Upper lobe of left lung (tissue), 6 donors: ENCODE data around the gene DNAH17. TPM values are rescaled to one million over a fixed set of nuclear protein-coding genes. Genes with fewer than 3 reads are reported as not detected.

Experiments used
- ATAC-seq, 2 donors: fragments of 200-7000 bp; cut with Tn5 transposase; one replicate each; pipeline ENCODE4 v1.9.1; 2022; ENCODE audit warnings: mild to moderate bottlenecking in 2 of 2, moderate library complexity in 2 of 2; ENCODE audit not compliant: low FRiP score in 2 of 2
- DNase-seq, 2 donors: peaks; one replicate each; pipeline ENCODE4 v3.0.0-alpha.2; 2019 to 2020
- H3K27ac ChIP-seq, 4 donors: fragments of 200-600 bp; sonication (generic); one replicate each; pipeline ENCODE4 v1.5.1; 2016 to 2019
- H3K27me3 ChIP-seq, 4 donors: fragments of 200-600 bp; sonication (generic); one replicate each; pipeline ENCODE4 v1.5.1; 2017 to 2019
- H3K36me3 ChIP-seq, 4 donors: fragments of 200-600 bp; sonication (generic); one replicate each; pipeline ENCODE4 v1.5.1; 2016 to 2019
- H3K4me1 ChIP-seq, 4 donors: fragments of 200-600 bp; sonication (generic); one replicate each; pipeline ENCODE4 v1.5.1; 2018 to 2019
- H3K4me3 ChIP-seq, 4 donors: fragments of 200-600 bp; sonication (generic); one replicate each; pipeline ENCODE4 v1.5.1; 2017 to 2019; ENCODE audit warnings: mild to moderate bottlenecking in 2 of 4, moderate library complexity in 1 of 4
- H3K9me3 ChIP-seq, 4 donors: fragments of 200-600 bp; sonication (generic); one replicate each; pipeline ENCODE4 v1.5.1; 2018 to 2019
- EP300 ChIP-seq, 4 donors: sonication (generic); formaldehyde crosslinking; IDR thresholded peaks; one replicate each; pipeline ENCODE4 v1.5.1; 2017; ENCODE audit warnings: antibody characterized with exemption in 4 of 4, control low read depth in 2 of 4
- POLR2A ChIP-seq, 4 donors: fragments of 450-650 bp; IDR thresholded peaks; one replicate each; pipeline ENCODE4 v1.5.1; 2016 to 2017; ENCODE audit warnings: antibody characterized with exemption in 4 of 4, mild to moderate bottlenecking in 2 of 4
- POLR2AphosphoS5 ChIP-seq, 2 donors: sonication (generic); formaldehyde crosslinking; IDR thresholded peaks; one replicate each; pipeline ENCODE4 v1.5.1; 2017; ENCODE audit warnings: antibody characterized with exemption in 2 of 2
- WGBS, 2 donors: methylation state at CpG; one replicate each; pipeline ENCODE4 v1.1.5; 2017 to 2018; 5-methylcytosine and 5-hydroxymethylcytosine counted together
- total RNA-seq, 6 donors: library from RNA; depleted of rRNA in 4 of 6; stranded (reverse); fragments of >200 nt in 4 of 6; gene quantifications; one replicate each; pipeline versions ENCODE4 v1.1.0 to v1.2.1, GENCODE V29; 2016 to 2021
- TF ChIP-seq, protein P1 (sequence below), 6 experiments: fragments of 450-650 bp in 4 of 6; fragments of 200-600 bp in 2 of 6; sonication (generic) in 2 of 6; IDR thresholded peaks; one replicate each; pipeline ENCODE4 v1.5.1; 2016 to 2019; ENCODE audit warnings: antibody characterized with exemption in 6 of 6
- donor health status: DM: no; HTN: no; CAD: no; lungs with moderate emphysema.
- donor health status: DM: no; HTN: yes; CAD: no; lungs with severe emphysema.

DNAH17 gene
- total RNA-seq, 6 donors from 2014 or later, result 2.0 to 21.0 (median 3.7) TPM

DNA sequence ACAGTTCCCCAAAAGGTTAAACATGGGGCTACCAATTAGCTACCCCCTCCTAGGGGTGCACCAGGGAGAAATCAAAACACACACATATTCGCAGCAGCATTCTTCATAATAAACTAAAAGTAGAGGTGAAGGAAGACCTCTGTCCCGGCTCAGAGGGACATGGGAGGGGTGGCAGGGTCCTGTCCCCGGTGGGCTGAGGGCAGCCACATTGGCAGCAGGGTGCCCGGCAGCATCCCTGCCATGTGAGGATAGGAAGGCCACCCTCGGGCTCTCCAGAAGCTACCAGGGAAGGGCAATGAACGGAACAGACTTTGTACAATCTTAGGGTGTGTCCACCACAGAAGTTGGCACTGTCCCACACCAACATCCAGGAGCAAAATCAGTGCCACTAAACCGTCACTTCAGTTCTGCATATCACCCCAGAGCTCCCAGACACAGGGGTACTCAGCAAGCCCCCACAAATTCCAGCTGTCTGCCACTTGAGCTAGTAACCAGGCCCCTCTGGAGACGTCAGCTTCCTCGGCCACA lies 3.1 kb upstream of the DNAH17 start:
- 68 to 76% methylated on average over 8 to 9 of the region's 9 CpGs for WGBS, 2 donors
- no peaks in the 10 kb centered on the region for H3K36me3 ChIP-seq
- TF ChIP-seq POLR2AphosphoS5 (IDR thresholded peaks at IDR 0.05), result no peak
- no peak for TF ChIP-seq EP300 (IDR thresholded peaks at IDR 0.05)
- TF ChIP-seq, protein P1, sequence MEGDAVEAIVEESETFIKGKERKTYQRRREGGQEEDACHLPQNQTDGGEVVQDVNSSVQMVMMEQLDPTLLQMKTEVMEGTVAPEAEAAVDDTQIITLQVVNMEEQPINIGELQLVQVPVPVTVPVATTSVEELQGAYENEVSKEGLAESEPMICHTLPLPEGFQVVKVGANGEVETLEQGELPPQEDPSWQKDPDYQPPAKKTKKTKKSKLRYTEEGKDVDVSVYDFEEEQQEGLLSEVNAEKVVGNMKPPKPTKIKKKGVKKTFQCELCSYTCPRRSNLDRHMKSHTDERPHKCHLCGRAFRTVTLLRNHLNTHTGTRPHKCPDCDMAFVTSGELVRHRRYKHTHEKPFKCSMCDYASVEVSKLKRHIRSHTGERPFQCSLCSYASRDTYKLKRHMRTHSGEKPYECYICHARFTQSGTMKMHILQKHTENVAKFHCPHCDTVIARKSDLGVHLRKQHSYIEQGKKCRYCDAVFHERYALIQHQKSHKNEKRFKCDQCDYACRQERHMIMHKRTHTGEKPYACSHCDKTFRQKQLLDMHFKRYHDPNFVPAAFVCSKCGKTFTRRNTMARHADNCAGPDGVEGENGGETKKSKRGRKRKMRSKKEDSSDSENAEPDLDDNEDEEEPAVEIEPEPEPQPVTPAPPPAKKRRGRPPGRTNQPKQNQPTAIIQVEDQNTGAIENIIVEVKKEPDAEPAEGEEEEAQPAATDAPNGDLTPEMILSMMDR (IDR thresholded peaks at IDR 0.05), result no peak
- TF ChIP-seq POLR2A (IDR thresholded peaks at IDR 0.05), result no peak
- no peaks in the 10 kb centered on the region for H3K9me3 ChIP-seq
- DNase-seq (no peak), ATAC-seq (peak in 1 of 2 donors; percentile 47)
- H3K4me1 ChIP-seq, result peaks cover 0 to 8% (median 0%) of the 10 kb centered on the region in 4 donors
- H3K4me3 ChIP-seq, result no peak overlapping the region
- H3K27ac ChIP-seq, result peak overlapping the region in 1 of 4 donors; percentile 4
- H3K27me3 ChIP-seq, result no peaks in the 10 kb centered on the region

GRCh38 chr17:78576389-78577112 lies 645 bp downstream of the DNAH17 start:
- H3K36me3 ChIP-seq, result no peaks in the 10 kb centered on the region
- no peak overlapping the region for H3K4me3 ChIP-seq
- H3K4me1 ChIP-seq, result peaks cover 0 to 8% (median 0%) of the 10 kb centered on the region in 4 donors
- ATAC-seq, result no peak
- no peaks in the 10 kb centered on the region for H3K9me3 ChIP-seq
- H3K27me3 ChIP-seq, result no peaks in the 10 kb centered on the region
- no peak for DNase-seq
- no peak overlapping the region for H3K27ac ChIP-seq
- TF ChIP-seq POLR2A (IDR thresholded peaks at IDR 0.05), result no peak
- WGBS, 2 donors, result 72 to 90% methylated on average over 10 to 21 of the region's 23 CpGs

DNA sequence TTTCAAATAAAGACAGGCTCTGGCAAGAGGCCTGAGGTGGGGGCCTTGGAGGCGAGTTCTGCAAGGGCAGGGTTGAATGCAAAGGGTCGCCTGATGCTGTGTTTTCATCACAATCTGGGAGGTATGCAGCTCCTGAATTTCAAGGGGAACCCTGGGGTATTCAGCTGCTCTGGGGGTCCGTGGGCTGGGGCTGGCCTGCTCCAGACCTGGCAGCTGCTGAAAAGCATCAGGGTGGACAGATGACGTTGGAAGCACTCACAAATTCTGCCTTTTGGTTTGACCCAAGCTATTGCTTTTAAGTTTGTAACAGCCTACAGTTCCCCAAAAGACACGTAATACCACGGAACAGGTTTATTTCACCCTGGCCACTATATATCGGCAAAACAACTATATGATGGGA lies 1.3 kb downstream of the DNAH17 start:
- Histone ChIP-seq H3K27ac (no peak overlapping the region), H3K9me3 (no peaks in the 10 kb centered on the region), H3K36me3 (no peaks in the 10 kb centered on the region), H3K27me3 (no peaks in the 10 kb centered on the region), H3K4me3 (no peak overlapping the region), H3K4me1 (peaks cover 0 to 6% (median 0%) of the 10 kb centered on the region in 4 donors)
- TF ChIP-seq POLR2A (IDR thresholded peaks at IDR 0.05) (no peak), POLR2AphosphoS5 (IDR thresholded peaks at IDR 0.05) (no peak), EP300 (IDR thresholded peaks at IDR 0.05) (no peak)
- TF ChIP-seq, protein P1 (IDR thresholded peaks at IDR 0.05), result no peak
- DNase-seq, result no peak
- ATAC-seq, result no peak
- WGBS, 2 donors, result 90 to 91% methylated on average over 7 of the region's 7 CpGs

DNA sequence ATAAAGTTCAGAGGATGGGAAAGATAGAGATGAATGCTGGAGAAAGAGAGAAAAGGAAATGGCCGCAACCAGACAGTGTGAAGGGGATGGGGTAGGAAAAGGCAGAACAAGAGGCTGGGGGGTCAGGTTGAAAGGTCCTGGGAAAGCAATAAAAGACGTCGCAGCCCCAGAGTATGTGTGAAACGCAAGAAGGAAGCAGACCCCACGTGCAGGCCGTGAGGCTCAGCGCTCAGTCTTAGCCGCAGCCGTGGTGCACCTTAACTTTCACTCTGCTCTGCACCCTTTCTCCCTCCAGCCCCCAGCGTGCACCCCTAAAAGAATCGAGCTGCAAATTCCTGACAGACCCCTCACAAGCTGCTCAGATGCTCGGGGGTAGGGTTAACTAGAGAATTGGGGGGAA lies 1.9 kb downstream of the DNAH17 start:
- 74 to 80% methylated on average over 12 of the region's 12 CpGs for WGBS, 2 donors
- ATAC-seq, result no peak
- H3K9me3 ChIP-seq, result no peaks in the 10 kb centered on the region
- H3K27ac ChIP-seq, result no peak overlapping the region
- DNase-seq, result no peak
- TF ChIP-seq, protein P1 (IDR thresholded peaks at IDR 0.05), result no peak
- TF ChIP-seq EP300 (IDR thresholded peaks at IDR 0.05), result no peak
- TF ChIP-seq POLR2A (IDR thresholded peaks at IDR 0.05), result no peak
- TF ChIP-seq POLR2AphosphoS5 (IDR thresholded peaks at IDR 0.05), result no peak
- peaks cover 0 to under 1% (median 0%) of the 10 kb centered on the region in 4 donors for H3K4me1 ChIP-seq
- no peak overlapping the region for H3K4me3 ChIP-seq
- H3K36me3 ChIP-seq, result no peaks in the 10 kb centered on the region
- no peaks in the 10 kb centered on the region for H3K27me3 ChIP-seq

- 89 to 95% methylated on average over 4 to 8 of the region's 8 CpGs for WGBS, 2 donors
- no peaks in the 10 kb centered on the region for H3K27me3 ChIP-seq
- ATAC-seq (no peak), DNase-seq (no peak)
- H3K4me3 ChIP-seq, result no peak overlapping the region
- TF ChIP-seq POLR2A (IDR thresholded peaks at IDR 0.05), result no peak
- TF ChIP-seq, protein P1 (IDR thresholded peaks at IDR 0.05), result no peak
- TF ChIP-seq POLR2AphosphoS5 (IDR thresholded peaks at IDR 0.05), result no peak
- no peak for TF ChIP-seq EP300 (IDR thresholded peaks at IDR 0.05)
- no peak overlapping the region for H3K27ac ChIP-seq
- H3K4me1 ChIP-seq, result no peaks in the 10 kb centered on the region
- no peaks in the 10 kb centered on the region for H3K36me3 ChIP-seq
- H3K9me3 ChIP-seq, result no peaks in the 10 kb centered on the region
Observed at GRCh38 chr17:78573955-78574354, 3.2 kb downstream of the DNAH17 start.
